Measurements from ENCODE around the gene ELL2.

ELL2 gene

DNA sequence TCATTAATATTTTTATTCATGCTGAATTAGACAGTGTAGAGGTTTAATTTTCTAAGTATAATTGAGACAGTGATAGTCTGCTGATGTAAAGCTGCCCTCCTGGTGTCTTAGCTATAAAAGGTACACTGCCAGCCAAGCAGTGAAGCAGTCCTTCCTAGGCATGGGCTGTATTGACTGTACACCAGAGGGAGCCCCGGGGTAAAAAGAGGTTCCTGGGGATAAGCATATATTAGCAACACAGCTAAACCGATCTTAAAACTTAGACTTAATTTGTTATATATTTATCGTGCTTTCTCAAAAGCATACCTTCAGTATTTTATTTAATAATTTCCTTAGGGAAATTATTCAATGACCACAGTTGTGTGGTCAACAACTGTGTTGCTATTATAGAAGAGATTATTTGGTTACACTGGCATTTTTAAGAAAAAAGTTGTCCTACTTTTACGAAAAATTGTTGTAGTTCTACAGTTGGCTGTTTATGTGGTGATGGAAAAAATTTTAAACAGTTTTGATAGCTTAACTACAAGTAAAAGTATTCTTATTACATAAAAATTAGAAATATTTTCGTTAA lies 68.8 kb downstream of the ELL2 start:
- TF ChIP-seq TCF4 (CRISPR knock-in tag; IDR thresholded peaks at IDR 0.05; ENCODE audit: borderline replicate concordance) (no peak), GLIS3 (CRISPR knock-in tag; IDR thresholded peaks at IDR 0.05) (no peak), ESRRG (CRISPR knock-in tag; IDR thresholded peaks at IDR 0.05) (no peak)
- peak; percentile 77 for ATAC-seq

DNA sequence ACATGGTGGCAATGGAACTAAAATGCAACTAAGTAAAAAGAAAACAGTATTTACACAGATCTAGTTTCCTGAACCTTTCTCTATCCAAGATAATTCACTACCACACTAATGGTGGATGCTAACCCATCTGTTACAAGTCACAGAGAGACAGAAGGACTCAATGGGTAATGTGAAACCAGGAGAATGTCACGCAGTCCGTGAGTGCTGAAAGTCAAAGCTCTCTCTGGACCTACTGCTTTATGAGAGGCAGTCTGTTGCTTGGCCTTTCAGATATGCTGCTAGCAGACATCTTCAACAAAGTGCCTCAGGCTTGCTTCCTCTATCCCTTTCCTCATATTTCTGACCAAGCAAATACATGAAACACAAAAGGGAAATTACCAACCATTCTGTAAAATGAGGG lies 70.2 kb downstream of the ELL2 start:
- TF ChIP-seq ESRRG (CRISPR knock-in tag; IDR thresholded peaks at IDR 0.05) (no peak), TCF4 (CRISPR knock-in tag; IDR thresholded peaks at IDR 0.05; ENCODE audit: borderline replicate concordance) (no peak), ZNF70 (CRISPR knock-in tag; IDR thresholded peaks at IDR 0.05) (no peak), ZNF565 (CRISPR knock-in tag; conservative IDR thresholded peaks at IDR 0.05; ENCODE audit: low read depth) (no peak), ZFP3 (CRISPR knock-in tag; IDR thresholded peaks at IDR 0.05) (no peak), SNAI2 (CRISPR knock-in tag; IDR thresholded peaks at IDR 0.05) (no peak), ZC3H10 (CRISPR knock-in tag; IDR thresholded peaks at IDR 0.05) (no peak), PPARA (CRISPR knock-in tag; IDR thresholded peaks at IDR 0.05; ENCODE audit: borderline replicate concordance) (no peak)
- ATAC-seq: no peak

DNA sequence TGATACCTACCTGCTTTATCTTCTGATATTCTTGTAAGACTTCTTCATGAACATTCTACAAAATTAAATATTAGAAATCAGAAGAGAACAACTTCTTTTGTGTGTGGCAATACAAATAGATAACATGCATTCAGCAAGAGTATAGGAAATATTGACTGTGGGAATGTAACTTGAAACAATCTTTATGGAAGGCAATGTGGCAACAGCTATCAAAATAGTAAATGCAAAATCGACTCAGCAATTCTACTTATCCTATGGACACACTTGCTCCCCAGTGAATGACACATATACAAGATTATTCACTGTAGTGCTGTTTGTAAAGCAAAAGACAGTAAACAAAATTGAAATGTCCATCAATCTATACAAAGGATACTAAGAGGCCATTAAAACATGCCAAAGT lies 72.6 kb downstream of the ELL2 start:
- TF ChIP-seq TOX (CRISPR knock-in tag; IDR thresholded peaks at IDR 0.05; ENCODE audit: borderline replicate concordance) (no peak), OSR1 (CRISPR knock-in tag; IDR thresholded peaks at IDR 0.05) (no peak), ZNF8 (CRISPR knock-in tag; IDR thresholded peaks at IDR 0.05) (no peak), RARB (CRISPR knock-in tag; IDR thresholded peaks at IDR 0.05) (no peak), TCF4 (CRISPR knock-in tag; IDR thresholded peaks at IDR 0.05; ENCODE audit: borderline replicate concordance) (no peak), ARNTL (CRISPR knock-in tag; IDR thresholded peaks at IDR 0.05; ENCODE audit: borderline replicate concordance, low read depth) (no peak), CSDC2 (CRISPR knock-in tag; IDR thresholded peaks at IDR 0.05) (no peak), ZC3H10 (CRISPR knock-in tag; IDR thresholded peaks at IDR 0.05) (no peak), ISL1 (CRISPR knock-in tag; IDR thresholded peaks at IDR 0.05) (no peak), ZFP30 (CRISPR knock-in tag; IDR thresholded peaks at IDR 0.05) (no peak), ZFP3 (CRISPR knock-in tag; IDR thresholded peaks at IDR 0.05) (no peak), ZNF565 (CRISPR knock-in tag; conservative IDR thresholded peaks at IDR 0.05; ENCODE audit: low read depth) (no peak), SNAI2 (CRISPR knock-in tag; IDR thresholded peaks at IDR 0.05) (no peak), ESRRG (CRISPR knock-in tag; IDR thresholded peaks at IDR 0.05) (no peak)
- TF ChIP-seq, protein P1, sequence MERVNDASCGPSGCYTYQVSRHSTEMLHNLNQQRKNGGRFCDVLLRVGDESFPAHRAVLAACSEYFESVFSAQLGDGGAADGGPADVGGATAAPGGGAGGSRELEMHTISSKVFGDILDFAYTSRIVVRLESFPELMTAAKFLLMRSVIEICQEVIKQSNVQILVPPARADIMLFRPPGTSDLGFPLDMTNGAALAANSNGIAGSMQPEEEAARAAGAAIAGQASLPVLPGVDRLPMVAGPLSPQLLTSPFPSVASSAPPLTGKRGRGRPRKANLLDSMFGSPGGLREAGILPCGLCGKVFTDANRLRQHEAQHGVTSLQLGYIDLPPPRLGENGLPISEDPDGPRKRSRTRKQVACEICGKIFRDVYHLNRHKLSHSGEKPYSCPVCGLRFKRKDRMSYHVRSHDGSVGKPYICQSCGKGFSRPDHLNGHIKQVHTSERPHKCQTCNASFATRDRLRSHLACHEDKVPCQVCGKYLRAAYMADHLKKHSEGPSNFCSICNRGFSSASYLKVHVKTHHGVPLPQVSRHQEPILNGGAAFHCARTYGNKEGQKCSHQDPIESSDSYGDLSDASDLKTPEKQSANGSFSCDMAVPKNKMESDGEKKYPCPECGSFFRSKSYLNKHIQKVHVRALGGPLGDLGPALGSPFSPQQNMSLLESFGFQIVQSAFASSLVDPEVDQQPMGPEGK (CRISPR knock-in tag; IDR thresholded peaks at IDR 0.05; ENCODE audit: borderline replicate concordance): no peak
- TF ChIP-seq, protein P2, sequence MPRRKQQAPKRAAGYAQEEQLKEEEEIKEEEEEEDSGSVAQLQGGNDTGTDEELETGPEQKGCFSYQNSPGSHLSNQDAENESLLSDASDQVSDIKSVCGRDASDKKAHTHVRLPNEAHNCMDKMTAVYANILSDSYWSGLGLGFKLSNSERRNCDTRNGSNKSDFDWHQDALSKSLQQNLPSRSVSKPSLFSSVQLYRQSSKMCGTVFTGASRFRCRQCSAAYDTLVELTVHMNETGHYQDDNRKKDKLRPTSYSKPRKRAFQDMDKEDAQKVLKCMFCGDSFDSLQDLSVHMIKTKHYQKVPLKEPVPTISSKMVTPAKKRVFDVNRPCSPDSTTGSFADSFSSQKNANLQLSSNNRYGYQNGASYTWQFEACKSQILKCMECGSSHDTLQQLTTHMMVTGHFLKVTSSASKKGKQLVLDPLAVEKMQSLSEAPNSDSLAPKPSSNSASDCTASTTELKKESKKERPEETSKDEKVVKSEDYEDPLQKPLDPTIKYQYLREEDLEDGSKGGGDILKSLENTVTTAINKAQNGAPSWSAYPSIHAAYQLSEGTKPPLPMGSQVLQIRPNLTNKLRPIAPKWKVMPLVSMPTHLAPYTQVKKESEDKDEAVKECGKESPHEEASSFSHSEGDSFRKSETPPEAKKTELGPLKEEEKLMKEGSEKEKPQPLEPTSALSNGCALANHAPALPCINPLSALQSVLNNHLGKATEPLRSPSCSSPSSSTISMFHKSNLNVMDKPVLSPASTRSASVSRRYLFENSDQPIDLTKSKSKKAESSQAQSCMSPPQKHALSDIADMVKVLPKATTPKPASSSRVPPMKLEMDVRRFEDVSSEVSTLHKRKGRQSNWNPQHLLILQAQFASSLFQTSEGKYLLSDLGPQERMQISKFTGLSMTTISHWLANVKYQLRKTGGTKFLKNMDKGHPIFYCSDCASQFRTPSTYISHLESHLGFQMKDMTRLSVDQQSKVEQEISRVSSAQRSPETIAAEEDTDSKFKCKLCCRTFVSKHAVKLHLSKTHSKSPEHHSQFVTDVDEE (CRISPR knock-in tag; IDR thresholded peaks at IDR 0.05): no peak
- TF ChIP-seq, protein P3, sequence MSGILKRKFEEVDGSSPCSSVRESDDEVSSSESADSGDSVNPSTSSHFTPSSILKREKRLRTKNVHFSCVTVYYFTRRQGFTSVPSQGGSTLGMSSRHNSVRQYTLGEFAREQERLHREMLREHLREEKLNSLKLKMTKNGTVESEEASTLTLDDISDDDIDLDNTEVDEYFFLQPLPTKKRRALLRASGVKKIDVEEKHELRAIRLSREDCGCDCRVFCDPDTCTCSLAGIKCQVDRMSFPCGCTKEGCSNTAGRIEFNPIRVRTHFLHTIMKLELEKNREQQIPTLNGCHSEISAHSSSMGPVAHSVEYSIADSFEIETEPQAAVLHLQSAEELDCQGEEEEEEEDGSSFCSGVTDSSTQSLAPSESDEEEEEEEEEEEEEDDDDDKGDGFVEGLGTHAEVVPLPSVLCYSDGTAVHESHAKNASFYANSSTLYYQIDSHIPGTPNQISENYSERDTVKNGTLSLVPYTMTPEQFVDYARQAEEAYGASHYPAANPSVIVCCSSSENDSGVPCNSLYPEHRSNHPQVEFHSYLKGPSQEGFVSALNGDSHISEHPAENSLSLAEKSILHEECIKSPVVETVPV (CRISPR knock-in tag; IDR thresholded peaks at IDR 0.05): no peak
- TF ChIP-seq, protein P4, sequence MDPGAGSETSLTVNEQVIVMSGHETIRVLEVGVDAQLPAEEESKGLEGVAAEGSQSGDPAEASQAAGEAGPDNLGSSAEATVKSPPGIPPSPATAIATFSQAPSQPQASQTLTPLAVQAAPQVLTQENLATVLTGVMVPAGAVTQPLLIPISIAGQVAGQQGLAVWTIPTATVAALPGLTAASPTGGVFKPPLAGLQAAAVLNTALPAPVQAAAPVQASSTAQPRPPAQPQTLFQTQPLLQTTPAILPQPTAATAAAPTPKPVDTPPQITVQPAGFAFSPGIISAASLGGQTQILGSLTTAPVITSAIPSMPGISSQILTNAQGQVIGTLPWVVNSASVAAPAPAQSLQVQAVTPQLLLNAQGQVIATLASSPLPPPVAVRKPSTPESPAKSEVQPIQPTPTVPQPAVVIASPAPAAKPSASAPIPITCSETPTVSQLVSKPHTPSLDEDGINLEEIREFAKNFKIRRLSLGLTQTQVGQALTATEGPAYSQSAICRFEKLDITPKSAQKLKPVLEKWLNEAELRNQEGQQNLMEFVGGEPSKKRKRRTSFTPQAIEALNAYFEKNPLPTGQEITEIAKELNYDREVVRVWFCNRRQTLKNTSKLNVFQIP (CRISPR knock-in tag; IDR thresholded peaks at IDR 0.05; ENCODE audit: borderline replicate concordance, low read depth): no peak
- no peak for ATAC-seq

DNA sequence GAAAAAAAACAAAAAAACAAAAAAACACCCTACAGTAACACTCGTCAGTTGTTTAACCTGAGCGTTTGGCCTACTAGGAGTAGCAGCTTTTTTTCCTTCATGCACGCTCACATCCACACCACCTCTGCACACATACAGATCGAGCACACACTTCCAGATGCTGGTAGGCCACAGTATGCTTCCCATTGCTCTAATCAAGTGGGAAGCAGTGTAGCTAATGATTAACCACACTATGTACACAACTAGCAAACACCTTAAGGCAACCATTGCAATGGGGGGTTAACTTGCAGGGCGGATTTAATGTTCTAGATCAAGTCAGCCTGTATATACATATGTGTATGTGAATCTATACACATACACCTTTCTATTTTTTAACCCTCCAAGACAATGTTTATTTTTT lies 73.7 kb downstream of the ELL2 start:
- ATAC-seq: no peak
- TF ChIP-seq, protein P3 (CRISPR knock-in tag; IDR thresholded peaks at IDR 0.05): no peak
- TF ChIP-seq TOX (CRISPR knock-in tag; IDR thresholded peaks at IDR 0.05; ENCODE audit: borderline replicate concordance) (no peak), OSR1 (CRISPR knock-in tag; IDR thresholded peaks at IDR 0.05) (no peak), ZC3H10 (CRISPR knock-in tag; IDR thresholded peaks at IDR 0.05) (no peak), ZNF8 (CRISPR knock-in tag; IDR thresholded peaks at IDR 0.05) (no peak), SNAI2 (CRISPR knock-in tag; IDR thresholded peaks at IDR 0.05) (no peak), TCF4 (CRISPR knock-in tag; IDR thresholded peaks at IDR 0.05; ENCODE audit: borderline replicate concordance) (no peak), ZNF70 (CRISPR knock-in tag; IDR thresholded peaks at IDR 0.05) (no peak), ESRRG (CRISPR knock-in tag; IDR thresholded peaks at IDR 0.05) (no peak), ARNTL (CRISPR knock-in tag; IDR thresholded peaks at IDR 0.05; ENCODE audit: borderline replicate concordance, low read depth) (no peak), ZFP30 (CRISPR knock-in tag; IDR thresholded peaks at IDR 0.05) (no peak), ZNF565 (CRISPR knock-in tag; conservative IDR thresholded peaks at IDR 0.05; ENCODE audit: low read depth) (no peak), ZFP3 (CRISPR knock-in tag; IDR thresholded peaks at IDR 0.05) (no peak), RARB (CRISPR knock-in tag; IDR thresholded peaks at IDR 0.05) (no peak), GLIS3 (CRISPR knock-in tag; IDR thresholded peaks at IDR 0.05) (no peak), ISL1 (CRISPR knock-in tag; IDR thresholded peaks at IDR 0.05) (no peak)
- TF ChIP-seq, protein P1 (CRISPR knock-in tag; IDR thresholded peaks at IDR 0.05; ENCODE audit: borderline replicate concordance): no peak
